ENCODE measurements around the gene PAM. TPM values are rescaled to one million over a fixed set of nuclear protein-coding genes. Genes with fewer than 3 reads are reported as not detected.

The PAM gene
- total RNA-seq, 5 donors from 2014 or later (not counting 1 experiment from before 2014, with no cell fraction given) = 17.5 to 29.2 (median 23.3) TPM

DNA sequence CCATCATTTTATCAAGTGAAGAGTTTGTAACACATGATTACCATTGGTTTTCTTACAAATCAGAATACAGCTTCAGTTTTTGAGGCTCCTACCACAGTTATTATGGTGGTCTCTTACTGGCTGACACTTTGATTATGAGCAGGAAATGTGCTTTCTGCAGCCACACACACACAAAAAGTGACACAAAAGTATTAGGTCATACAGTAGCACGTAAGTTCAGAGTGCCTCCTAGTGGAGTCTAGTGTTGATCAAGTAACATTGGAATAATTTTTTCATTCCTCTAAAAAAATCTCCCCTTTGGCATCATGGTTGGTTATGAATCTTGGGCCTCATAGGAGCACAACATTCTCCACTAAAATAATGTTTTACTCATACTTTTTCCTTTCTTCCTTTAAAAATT is 37.6 kb downstream of the PAM start:
- CTCF ChIA-PET = interaction anchor here (1.2 to 2.1 kb wide), 2 partner anchors 12 kb away, joined by 4 to 6 read pairs; no protein-coding TSS in a partner anchor
- no peaks in the 10 kb centered on the region for H3K36me3 ChIP-seq (ENCODE audit: control insufficient read depth in 2 of 2, extremely low read depth in 1 of 2, insufficient read depth in 1 of 2, low read length in 1 of 2)
- H3K27ac ChIP-seq (ENCODE audit: low read length) = no peak overlapping the region
- no peak overlapping the region for H3K4me3 Mint-ChIP-seq
- POLR2A ChIA-PET = no interaction called here
- H3K36me3 Mint-ChIP-seq = no peaks in the 10 kb centered on the region
- H3K4me1 ChIP-seq (ENCODE audit: control insufficient read depth in 1 of 2, extremely low read depth in 1 of 2, insufficient read depth in 2 of 2, low read length in 2 of 2) = no peaks in the 10 kb centered on the region
- H3K4me3 ChIP-seq (ENCODE audit: control insufficient read depth in 1 of 2, extremely low read depth in 1 of 2, low read length in 1 of 2) = no peak overlapping the region
- ATAC-seq (replicated peaks in 1 of 4) (peak in 1 of 4 experiments; percentile 40), DNase-seq (peak in 1 of 35 experiments; percentile 38)
- no CpG with 5 or more reads among the region's 1 CpG for WGBS (ENCODE audit: insufficient coverage)
- H3K27ac Mint-ChIP-seq = no peak overlapping the region
- H3K9me3 ChIP-seq = no peaks in the 10 kb centered on the region
- no peaks in the 10 kb centered on the region for H3K27me3 Mint-ChIP-seq
- H3K27me3 ChIP-seq (replicated peaks in 1 of 2; ENCODE audit: control insufficient read depth in 2 of 2, extremely low read depth in 1 of 2, insufficient read depth in 2 of 2, low read length in 1 of 2) = no peaks in the 10 kb centered on the region
- no peaks in the 10 kb centered on the region for H3K9me3 Mint-ChIP-seq
- peaks cover 0 to 18% (median 18%) of the 10 kb centered on the region in 3 donors for H3K4me1 Mint-ChIP-seq

DNA sequence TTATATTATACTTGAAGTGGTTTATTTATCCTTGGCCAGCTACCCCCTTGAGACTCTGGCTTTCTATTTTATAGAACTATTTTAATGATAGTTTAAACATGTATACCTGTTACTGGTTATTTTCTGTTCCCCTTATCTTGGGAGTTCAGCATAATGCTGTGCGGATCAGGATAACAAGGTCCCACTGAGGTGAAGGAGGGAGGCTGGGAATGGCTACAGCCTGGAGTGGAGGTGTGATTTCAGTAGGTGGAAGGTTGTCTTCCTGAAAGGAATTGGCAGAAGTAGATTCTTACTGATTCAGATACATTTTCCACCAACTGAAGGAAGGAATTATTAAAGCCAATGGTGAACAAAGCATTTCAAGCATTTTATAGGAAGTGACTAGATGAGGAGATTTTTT is 38.9 kb downstream of the PAM start:
- Histone ChIP-seq H3K4me3 (ENCODE audit: control insufficient read depth in 1 of 2, extremely low read depth in 1 of 2, low read length in 1 of 2) (no peak overlapping the region), H3K9me3 (no peaks in the 10 kb centered on the region), H3K36me3 (ENCODE audit: control insufficient read depth in 2 of 2, extremely low read depth in 1 of 2, insufficient read depth in 1 of 2, low read length in 1 of 2) (no peaks in the 10 kb centered on the region), H3K4me1 (ENCODE audit: control insufficient read depth in 1 of 2, extremely low read depth in 1 of 2, insufficient read depth in 2 of 2, low read length in 2 of 2) (no peaks in the 10 kb centered on the region), H3K27ac (ENCODE audit: low read length) (no peak overlapping the region), H3K27me3 (replicated peaks in 1 of 2; ENCODE audit: control insufficient read depth in 2 of 2, extremely low read depth in 1 of 2, insufficient read depth in 2 of 2, low read length in 1 of 2) (no peaks in the 10 kb centered on the region)
- no peaks in the 10 kb centered on the region for H3K27me3 Mint-ChIP-seq
- ATAC-seq (replicated peaks in 1 of 4) = no peak
- peaks cover 0 to 30% (median 29%) of the 10 kb centered on the region in 3 donors for H3K4me1 Mint-ChIP-seq
- POLR2A ChIA-PET = interaction anchor here in 1 of 2 donors (0.6 kb wide), 1 partner anchor 336 kb away, joined by 3 read pairs; no protein-coding TSS in a partner anchor
- no peak overlapping the region for H3K27ac Mint-ChIP-seq
- DNase-seq = no peak
- no peaks in the 10 kb centered on the region for H3K9me3 Mint-ChIP-seq
- WGBS (ENCODE audit: insufficient coverage) = no CpG with 5 or more reads among the region's 1 CpG
- CTCF ChIA-PET = no interaction called here
- no peaks in the 10 kb centered on the region for H3K36me3 Mint-ChIP-seq
- no peak overlapping the region for H3K4me3 Mint-ChIP-seq

DNA sequence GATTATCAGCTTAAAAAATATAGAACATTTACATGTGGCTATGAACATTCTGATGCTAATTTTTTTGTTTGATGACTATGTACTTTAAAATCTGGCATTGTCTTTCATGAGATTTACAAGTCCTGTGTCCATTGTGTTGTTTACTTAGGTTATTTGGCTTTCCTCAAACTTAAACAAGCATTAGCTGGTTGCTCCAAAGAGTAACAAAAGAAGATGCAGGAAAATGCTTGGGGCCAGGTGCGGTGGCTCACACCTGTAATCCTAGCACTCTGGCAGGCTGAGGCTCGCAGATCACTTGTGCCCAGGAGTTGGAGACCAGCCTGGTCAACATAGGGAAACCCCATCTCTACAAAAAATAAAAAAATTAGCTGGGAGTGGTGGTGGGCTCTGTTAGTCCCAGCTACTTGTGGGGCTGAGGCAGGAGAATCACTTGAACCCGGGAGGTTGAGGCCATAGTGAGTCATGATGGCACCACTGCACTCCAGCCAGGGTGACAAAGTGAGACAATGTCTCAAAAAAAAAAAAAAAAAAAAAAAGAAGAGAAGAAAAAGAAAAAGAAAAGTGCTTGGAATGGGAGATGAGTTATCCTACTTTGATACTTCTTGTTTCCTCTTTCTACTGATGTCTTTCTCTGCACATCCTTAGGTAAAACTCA is 39.7 kb downstream of the PAM start:
- H3K4me3 Mint-ChIP-seq = no peak overlapping the region
- Histone ChIP-seq H3K4me3 (ENCODE audit: control insufficient read depth in 1 of 2, extremely low read depth in 1 of 2, low read length in 1 of 2) (no peak overlapping the region), H3K4me1 (ENCODE audit: control insufficient read depth in 1 of 2, extremely low read depth in 1 of 2, insufficient read depth in 2 of 2, low read length in 2 of 2) (peaks cover 0 to 1% of the 10 kb centered on the region in 2 experiments), H3K9me3 (no peaks in the 10 kb centered on the region), H3K36me3 (ENCODE audit: control insufficient read depth in 2 of 2, extremely low read depth in 1 of 2, insufficient read depth in 1 of 2, low read length in 1 of 2) (no peaks in the 10 kb centered on the region), H3K27ac (ENCODE audit: low read length) (no peak overlapping the region), H3K27me3 (replicated peaks in 1 of 2; ENCODE audit: control insufficient read depth in 2 of 2, extremely low read depth in 1 of 2, insufficient read depth in 2 of 2, low read length in 1 of 2) (no peaks in the 10 kb centered on the region)
- CTCF ChIA-PET = interaction anchor here in 1 of 2 donors (0.7 kb wide), 1 partner anchor 208 kb away, joined by 4 read pairs; no protein-coding TSS in a partner anchor
- DNase-seq (no peak), ATAC-seq (replicated peaks in 1 of 4) (no peak)
- no CpG with 5 or more reads among the region's 3 CpGs for WGBS (ENCODE audit: insufficient coverage)
- no peaks in the 10 kb centered on the region for H3K9me3 Mint-ChIP-seq
- no peaks in the 10 kb centered on the region for H3K36me3 Mint-ChIP-seq
- peaks cover 3 to 34% (median 34%) of the 10 kb centered on the region in 3 donors for H3K4me1 Mint-ChIP-seq
- POLR2A ChIA-PET = interaction anchor here in 1 of 2 donors (0.6 kb wide), 1 partner anchor 335 kb away, joined by 3 read pairs; no protein-coding TSS in a partner anchor
- H3K27ac Mint-ChIP-seq = no peak overlapping the region
- no peaks in the 10 kb centered on the region for H3K27me3 Mint-ChIP-seq

DNA sequence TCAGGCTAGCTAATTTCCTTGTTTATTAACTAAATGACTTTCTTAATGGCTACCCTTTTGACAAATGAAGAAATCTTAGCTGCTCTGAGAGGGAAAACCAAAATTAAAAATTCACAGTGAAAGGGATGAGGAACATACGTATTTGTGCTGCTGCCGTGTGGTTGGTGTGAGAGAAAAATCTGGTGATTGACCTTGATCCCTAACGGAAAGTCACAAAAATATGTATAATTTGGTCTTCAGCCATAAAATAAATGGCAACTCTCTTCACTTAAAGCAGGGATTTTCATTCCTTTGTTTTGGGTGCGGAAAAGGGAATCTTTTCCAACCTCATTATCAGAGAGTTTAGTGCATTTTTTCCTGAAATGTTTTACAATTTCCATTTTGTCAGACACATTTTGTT is 40.4 kb downstream of the PAM start:
- WGBS (ENCODE audit: insufficient coverage) = 100% methylated on average over 1 of the region's 4 CpGs
- Histone ChIP-seq H3K27ac (ENCODE audit: low read length) (no peak overlapping the region), H3K4me1 (ENCODE audit: control insufficient read depth in 1 of 2, extremely low read depth in 1 of 2, insufficient read depth in 2 of 2, low read length in 2 of 2) (peaks cover 3 to 4% of the 10 kb centered on the region in 2 experiments), H3K9me3 (no peaks in the 10 kb centered on the region), H3K36me3 (ENCODE audit: control insufficient read depth in 2 of 2, extremely low read depth in 1 of 2, insufficient read depth in 1 of 2, low read length in 1 of 2) (no peaks in the 10 kb centered on the region), H3K27me3 (replicated peaks in 1 of 2; ENCODE audit: control insufficient read depth in 2 of 2, extremely low read depth in 1 of 2, insufficient read depth in 2 of 2, low read length in 1 of 2) (no peaks in the 10 kb centered on the region), H3K4me3 (ENCODE audit: control insufficient read depth in 1 of 2, extremely low read depth in 1 of 2, low read length in 1 of 2) (no peak overlapping the region)
- Mint-ChIP-seq H3K4me3 (no peak overlapping the region), H3K36me3 (no peaks in the 10 kb centered on the region), H3K27me3 (no peaks in the 10 kb centered on the region), H3K9me3 (no peaks in the 10 kb centered on the region), H3K4me1 (peaks cover 10 to 41% (median 41%) of the 10 kb centered on the region in 3 donors), H3K27ac (no peak overlapping the region)
- ChIA-PET POLR2A (no interaction called here), CTCF (no interaction called here)
- DNase-seq (no peak), ATAC-seq (replicated peaks in 1 of 4) (no peak)

DNA sequence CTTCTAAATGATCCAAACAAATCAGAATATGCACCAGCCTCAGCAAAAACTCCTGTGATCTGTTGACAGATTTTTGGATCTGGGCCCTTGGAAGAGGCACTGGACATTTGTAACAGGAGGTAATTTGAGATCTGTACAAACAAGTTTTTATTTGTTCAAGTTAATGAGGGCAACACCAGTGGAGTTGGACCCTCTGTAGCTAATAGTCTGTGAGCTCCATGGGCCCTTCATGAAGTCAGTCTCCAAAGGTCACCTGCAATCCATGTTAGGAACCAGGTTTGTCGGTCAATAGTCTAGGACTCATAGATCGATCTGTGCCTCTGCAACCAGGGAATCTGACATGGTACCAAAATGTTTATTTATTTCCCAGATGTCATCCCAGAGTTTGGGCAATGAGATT is 40.9 kb downstream of the PAM start:
- Histone ChIP-seq H3K4me1 (ENCODE audit: control insufficient read depth in 1 of 2, extremely low read depth in 1 of 2, insufficient read depth in 2 of 2, low read length in 2 of 2) (peaks cover 3 to 5% of the 10 kb centered on the region in 2 experiments), H3K36me3 (ENCODE audit: control insufficient read depth in 2 of 2, extremely low read depth in 1 of 2, insufficient read depth in 1 of 2, low read length in 1 of 2) (no peaks in the 10 kb centered on the region), H3K9me3 (no peaks in the 10 kb centered on the region), H3K4me3 (ENCODE audit: control insufficient read depth in 1 of 2, extremely low read depth in 1 of 2, low read length in 1 of 2) (no peak overlapping the region), H3K27me3 (replicated peaks in 1 of 2; ENCODE audit: control insufficient read depth in 2 of 2, extremely low read depth in 1 of 2, insufficient read depth in 2 of 2, low read length in 1 of 2) (no peaks in the 10 kb centered on the region), H3K27ac (ENCODE audit: low read length) (no peak overlapping the region)
- WGBS (ENCODE audit: insufficient coverage) = no CpG with 5 or more reads among the region's 2 CpGs
- DNase-seq = no peak
- no peak for ATAC-seq (replicated peaks in 1 of 4)
- Mint-ChIP-seq H3K36me3 (no peaks in the 10 kb centered on the region), H3K27ac (no peak overlapping the region), H3K4me3 (no peak overlapping the region), H3K27me3 (no peaks in the 10 kb centered on the region), H3K4me1 (peaks cover 15 to 43% (median 43%) of the 10 kb centered on the region in 3 donors), H3K9me3 (no peaks in the 10 kb centered on the region)
- CTCF ChIA-PET = no interaction called here
- POLR2A ChIA-PET = no interaction called here

DNA sequence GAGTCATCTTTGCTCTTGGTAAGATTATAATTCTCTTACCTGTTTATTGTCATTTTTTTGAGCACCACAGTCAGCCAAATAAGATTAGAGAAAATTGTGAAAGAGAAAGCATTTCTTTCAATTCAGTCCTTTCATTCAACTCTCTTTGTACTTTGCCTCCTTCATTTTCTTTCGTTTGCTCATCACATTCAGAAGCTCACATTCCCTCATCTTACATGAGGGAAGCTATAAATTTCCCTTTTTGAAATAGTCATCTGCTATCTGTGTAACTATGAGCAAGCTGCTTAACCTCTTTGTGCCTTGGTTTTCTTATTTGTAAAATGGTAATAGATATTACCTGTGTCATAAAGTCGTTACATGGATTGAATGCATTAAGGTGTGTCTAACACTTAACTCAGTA is 41.4 kb downstream of the PAM start:
- DNase-seq (no peak), ATAC-seq (replicated peaks in 1 of 4) (no peak)
- Histone ChIP-seq H3K4me1 (ENCODE audit: control insufficient read depth in 1 of 2, extremely low read depth in 1 of 2, insufficient read depth in 2 of 2, low read length in 2 of 2) (peaks cover 7 to 8% of the 10 kb centered on the region in 2 experiments), H3K4me3 (ENCODE audit: control insufficient read depth in 1 of 2, extremely low read depth in 1 of 2, low read length in 1 of 2) (no peak overlapping the region), H3K36me3 (ENCODE audit: control insufficient read depth in 2 of 2, extremely low read depth in 1 of 2, insufficient read depth in 1 of 2, low read length in 1 of 2) (no peaks in the 10 kb centered on the region), H3K27ac (ENCODE audit: low read length) (no peak overlapping the region), H3K27me3 (replicated peaks in 1 of 2; ENCODE audit: control insufficient read depth in 2 of 2, extremely low read depth in 1 of 2, insufficient read depth in 2 of 2, low read length in 1 of 2) (no peaks in the 10 kb centered on the region), H3K9me3 (no peaks in the 10 kb centered on the region)
- WGBS (ENCODE audit: insufficient coverage) = no CpG with 5 or more reads among the region's 2 CpGs
- H3K27ac Mint-ChIP-seq = no peak overlapping the region
- POLR2A ChIA-PET = interaction anchor here in 1 of 2 donors (0.5 kb wide), 1 partner anchor 39 kb away, joined by 6 read pairs; no protein-coding TSS in a partner anchor
- peaks cover 19 to 48% (median 47%) of the 10 kb centered on the region in 3 donors for H3K4me1 Mint-ChIP-seq
- H3K27me3 Mint-ChIP-seq = no peaks in the 10 kb centered on the region
- no peaks in the 10 kb centered on the region for H3K36me3 Mint-ChIP-seq
- H3K4me3 Mint-ChIP-seq = no peak overlapping the region
- CTCF ChIA-PET = no interaction called here
- H3K9me3 Mint-ChIP-seq = no peaks in the 10 kb centered on the region

Measured in T-cell (primary cell).